Suprapubic skin (tissue), 4 donors: ENCODE measurements around the gene GRWD1. TPM values are rescaled to one million over a fixed set of nuclear protein-coding genes. Genes with fewer than 3 reads are reported as not detected.
"Not testable (repeated sequence)": the region's sequence is repeated elsewhere in the genome, so short reads cannot be mapped to it uniquely, and the experiment has no call there.

ENCODE experiments used
- DNase-seq, 2 donors: peaks; one replicate each; pipeline ENCODE4 v3.0.0-alpha.2; 2019; ENCODE audit warnings: low spot score in 2 of 2
- H3K27ac ChIP-seq: fragments of 200-600 bp; sonication (generic); one replicate; pipeline ENCODE4 v1.5.1; 2019
- H3K27me3 ChIP-seq: fragments of 200-600 bp; sonication (generic); one replicate; pipeline ENCODE4 v1.5.1; 2019
- H3K36me3 ChIP-seq: fragments of 200-600 bp; sonication (generic); one replicate; pipeline ENCODE4 v1.5.1; 2019
- H3K4me1 ChIP-seq: fragments of 200-600 bp; sonication (generic); one replicate; pipeline ENCODE4 v1.5.1; 2019
- H3K4me3 ChIP-seq: fragments of 200-600 bp; sonication (generic); one replicate; pipeline ENCODE4 v1.5.1; 2019; ENCODE audit warnings: mild to moderate bottlenecking
- H3K9me3 ChIP-seq: fragments of 200-600 bp; sonication (generic); one replicate; pipeline ENCODE4 v1.5.1; 2019
- EP300 ChIP-seq: sonication (generic); formaldehyde crosslinking; IDR thresholded peaks from one replicate; pipeline ENCODE4 v1.6.1; 2017; ENCODE audit warnings: antibody characterized with exemption
- POLR2A ChIP-seq, 2 donors: fragments of 450-650 bp; IDR thresholded peaks; one replicate each; pipeline ENCODE4 v1.6.1; 2017; ENCODE audit warnings: antibody characterized with exemption in 2 of 2, mild to moderate bottlenecking in 2 of 2, moderate library complexity in 2 of 2
- POLR2AphosphoS5 ChIP-seq, 3 donors: sonication (generic); formaldehyde crosslinking; IDR thresholded peaks; one replicate each; pipeline ENCODE4 v1.6.1; 2017; ENCODE audit warnings: antibody characterized with exemption in 3 of 3
- WGBS: methylation state at CpG from one replicate; pipeline ENCODE4 v1.1.5; 2018; 5-methylcytosine and 5-hydroxymethylcytosine counted together
- total RNA-seq, 4 donors: library from RNA; depleted of rRNA; stranded (reverse); fragments of >200 nt; gene quantifications; one replicate each; pipeline ENCODE4 v1.1.0, GENCODE V29; 2016
- TF ChIP-seq, protein P1 (sequence below), 2 donors: fragments of 200-600 bp in 1 of 2; fragments of 450-650 bp in 1 of 2; sonication (generic) in 1 of 2; IDR thresholded peaks; one replicate each; pipeline ENCODE4 v1.5.1; 2016 to 2019; ENCODE audit warnings: antibody characterized with exemption in 2 of 2, mild to moderate bottlenecking in 1 of 2, moderate library complexity in 1 of 2

GRWD1 gene
- total RNA-seq, 4 donors from 2014 or later, result 24.5 to 53.4 (median 40.1) TPM

DNA sequence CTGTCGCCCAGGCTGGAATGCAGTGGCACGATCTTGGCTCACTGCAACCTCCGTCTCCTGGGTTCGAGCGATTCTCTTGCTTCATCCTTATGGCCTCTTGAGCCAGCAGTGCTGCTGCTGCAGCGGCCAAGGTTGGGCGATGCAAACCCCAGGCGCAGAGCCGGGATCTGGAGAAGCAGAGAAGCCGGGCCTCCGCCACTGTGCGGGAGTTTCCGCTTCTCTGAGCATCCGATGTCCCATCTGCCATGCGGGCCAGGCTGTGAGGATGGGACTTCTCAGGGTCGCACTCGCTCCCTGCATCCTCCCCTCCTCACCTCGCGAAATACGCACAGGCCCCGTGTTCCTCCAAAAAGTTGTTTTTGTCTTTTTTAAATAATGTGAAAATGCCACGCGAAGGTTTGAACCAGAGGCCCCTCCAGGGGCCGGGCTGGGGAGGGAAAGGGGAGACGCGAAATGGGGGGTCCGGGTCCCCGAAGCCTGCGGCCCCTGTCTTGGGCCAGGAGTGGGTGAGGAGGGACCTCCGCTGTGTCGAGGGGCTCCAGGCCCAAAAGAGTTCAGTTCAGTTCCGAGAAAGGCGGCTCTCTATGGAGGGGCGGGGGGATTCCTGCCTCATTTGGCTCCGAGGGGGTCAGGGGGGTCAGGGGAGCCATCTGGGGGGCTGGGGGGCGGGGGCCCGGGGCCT lies 39.3 kb downstream of the GRWD1 start:
- Histone ChIP-seq H3K4me1 (peaks cover 50% of the 10 kb centered on the region), H3K27ac (no peak overlapping the region), H3K9me3 (no peaks in the 10 kb centered on the region), H3K27me3 (no peaks in the 10 kb centered on the region), H3K4me3 (no peak overlapping the region), H3K36me3 (no peaks in the 10 kb centered on the region)
- DNase-seq, result no peak
- TF ChIP-seq, protein P1, sequence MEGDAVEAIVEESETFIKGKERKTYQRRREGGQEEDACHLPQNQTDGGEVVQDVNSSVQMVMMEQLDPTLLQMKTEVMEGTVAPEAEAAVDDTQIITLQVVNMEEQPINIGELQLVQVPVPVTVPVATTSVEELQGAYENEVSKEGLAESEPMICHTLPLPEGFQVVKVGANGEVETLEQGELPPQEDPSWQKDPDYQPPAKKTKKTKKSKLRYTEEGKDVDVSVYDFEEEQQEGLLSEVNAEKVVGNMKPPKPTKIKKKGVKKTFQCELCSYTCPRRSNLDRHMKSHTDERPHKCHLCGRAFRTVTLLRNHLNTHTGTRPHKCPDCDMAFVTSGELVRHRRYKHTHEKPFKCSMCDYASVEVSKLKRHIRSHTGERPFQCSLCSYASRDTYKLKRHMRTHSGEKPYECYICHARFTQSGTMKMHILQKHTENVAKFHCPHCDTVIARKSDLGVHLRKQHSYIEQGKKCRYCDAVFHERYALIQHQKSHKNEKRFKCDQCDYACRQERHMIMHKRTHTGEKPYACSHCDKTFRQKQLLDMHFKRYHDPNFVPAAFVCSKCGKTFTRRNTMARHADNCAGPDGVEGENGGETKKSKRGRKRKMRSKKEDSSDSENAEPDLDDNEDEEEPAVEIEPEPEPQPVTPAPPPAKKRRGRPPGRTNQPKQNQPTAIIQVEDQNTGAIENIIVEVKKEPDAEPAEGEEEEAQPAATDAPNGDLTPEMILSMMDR (IDR thresholded peaks at IDR 0.05), result no peak
- TF ChIP-seq EP300 (no peak), POLR2A (IDR thresholded peaks at IDR 0.05) (no peak), POLR2AphosphoS5 (IDR thresholded peaks at IDR 0.05) (no peak)
- WGBS, result 87% methylated on average over 35 of the region's 37 CpGs

DNA sequence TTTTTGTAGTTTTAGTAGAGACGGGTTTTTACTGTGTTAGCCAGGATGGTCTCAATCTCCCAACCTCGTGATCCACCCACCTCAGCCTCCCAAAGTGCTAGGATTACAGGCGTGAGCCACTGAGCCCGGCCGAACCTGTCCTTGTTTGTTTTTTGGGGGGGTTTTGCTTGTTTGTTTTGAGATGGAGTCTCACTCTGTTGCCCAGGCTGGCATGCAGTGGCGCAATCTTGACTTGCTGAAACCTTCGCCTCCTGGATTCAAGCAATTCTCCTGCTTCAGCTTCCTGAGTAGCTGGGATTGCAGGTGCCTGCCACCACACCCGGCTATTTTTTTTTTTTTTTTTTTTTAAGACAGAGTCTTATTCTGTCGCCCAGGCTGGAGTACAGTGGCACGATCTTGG lies 40.9 kb downstream of the GRWD1 start:
- H3K4me1 ChIP-seq, result peaks cover 55% of the 10 kb centered on the region
- not testable (repeated sequence) for H3K4me3 ChIP-seq, H3K9me3 ChIP-seq, DNase-seq, H3K36me3 ChIP-seq, H3K27ac ChIP-seq, H3K27me3 ChIP-seq
- 86% methylated on average over 10 of the region's 10 CpGs for WGBS

DNA sequence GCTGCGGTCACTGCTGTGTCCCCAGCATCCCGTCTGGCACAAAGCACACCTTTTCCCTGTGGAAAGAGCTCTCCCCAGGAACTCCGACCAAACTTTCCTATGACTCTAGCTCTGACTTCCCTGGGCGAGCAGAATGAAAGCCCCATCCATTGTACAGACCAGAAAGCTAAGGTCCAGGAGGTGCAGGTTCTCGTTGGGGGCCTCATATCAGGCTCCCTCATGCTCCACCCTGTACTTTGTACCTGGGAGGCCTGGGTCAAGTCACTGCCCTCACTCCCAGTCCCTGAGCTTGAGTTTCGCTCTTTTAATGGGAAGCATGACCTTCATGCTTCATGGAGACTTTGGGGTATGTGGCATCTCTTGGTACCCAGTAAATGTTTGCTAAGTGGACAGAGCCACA lies 41.8 kb downstream of the GRWD1 start:
- no peak for TF ChIP-seq EP300
- TF ChIP-seq POLR2AphosphoS5 (IDR thresholded peaks at IDR 0.05), result no peak
- Histone ChIP-seq H3K27ac (peak overlapping the region; percentile 69), H3K27me3 (no peaks in the 10 kb centered on the region), H3K36me3 (no peaks in the 10 kb centered on the region), H3K4me3 (no peak overlapping the region), H3K9me3 (no peaks in the 10 kb centered on the region), H3K4me1 (peaks cover 53% of the 10 kb centered on the region)
- 84% methylated on average over 3 of the region's 6 CpGs for WGBS
- no peak for DNase-seq

DNA sequence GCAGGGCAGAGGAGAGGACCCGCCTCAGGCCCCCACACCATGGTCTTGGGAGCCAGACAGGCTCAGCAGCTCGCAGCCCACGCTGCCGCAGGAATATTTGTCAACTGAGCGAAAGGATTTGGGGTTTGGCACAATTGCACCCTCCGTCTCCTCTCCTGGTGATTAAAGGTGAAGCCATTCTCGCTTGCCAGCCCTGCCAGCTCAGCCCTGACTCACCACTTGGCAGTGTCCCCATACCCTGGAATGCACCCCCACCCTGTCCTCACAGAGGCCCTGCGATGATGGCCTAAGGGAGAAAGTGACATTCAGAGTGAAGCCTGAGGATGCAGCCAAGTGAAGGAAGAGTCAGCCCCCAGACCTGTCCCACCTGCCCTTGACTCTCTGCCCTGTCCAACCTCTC lies 42.2 kb downstream of the GRWD1 start:
- Histone ChIP-seq H3K4me3 (no peak overlapping the region), H3K4me1 (peaks cover 54% of the 10 kb centered on the region), H3K36me3 (no peaks in the 10 kb centered on the region), H3K27me3 (no peaks in the 10 kb centered on the region), H3K9me3 (no peaks in the 10 kb centered on the region), H3K27ac (peak overlapping the region; percentile 69)
- 59% methylated on average over 5 of the region's 8 CpGs for WGBS
- no peak for DNase-seq
- TF ChIP-seq POLR2AphosphoS5 (IDR thresholded peaks at IDR 0.05), result peak in 1 of 3 donors; percentile 50
- TF ChIP-seq EP300, result no peak
- TF ChIP-seq POLR2A (IDR thresholded peaks at IDR 0.05), result no peak

DNA sequence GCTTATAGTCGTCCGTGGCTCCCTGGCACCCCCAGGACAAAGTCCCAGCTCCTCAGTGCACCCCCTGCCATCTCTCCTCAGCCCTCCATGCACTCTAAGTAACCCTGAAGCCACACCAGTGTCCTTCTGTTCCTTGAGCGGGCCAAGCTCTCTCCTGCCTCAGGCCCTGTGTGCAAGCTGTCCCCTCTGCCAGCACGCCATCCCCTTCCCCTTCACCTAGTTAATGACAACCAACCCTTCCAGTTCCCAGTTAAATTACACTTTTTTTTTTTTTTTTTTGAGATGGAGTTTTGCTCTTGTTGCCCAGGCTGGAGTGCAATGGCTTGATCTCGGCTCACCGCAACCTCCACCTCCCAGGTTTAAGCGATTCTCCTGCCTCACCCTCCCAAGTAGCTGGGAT lies 42.7 kb downstream of the GRWD1 start:
- WGBS, result 53% methylated on average over 7 of the region's 7 CpGs
- peak overlapping the region; percentile 69 for H3K27ac ChIP-seq
- DNase-seq, H3K36me3 ChIP-seq, H3K4me3 ChIP-seq, H3K9me3 ChIP-seq, H3K27me3 ChIP-seq: not testable (repeated sequence)
- H3K4me1 ChIP-seq, result peaks cover 54% of the 10 kb centered on the region

DNA sequence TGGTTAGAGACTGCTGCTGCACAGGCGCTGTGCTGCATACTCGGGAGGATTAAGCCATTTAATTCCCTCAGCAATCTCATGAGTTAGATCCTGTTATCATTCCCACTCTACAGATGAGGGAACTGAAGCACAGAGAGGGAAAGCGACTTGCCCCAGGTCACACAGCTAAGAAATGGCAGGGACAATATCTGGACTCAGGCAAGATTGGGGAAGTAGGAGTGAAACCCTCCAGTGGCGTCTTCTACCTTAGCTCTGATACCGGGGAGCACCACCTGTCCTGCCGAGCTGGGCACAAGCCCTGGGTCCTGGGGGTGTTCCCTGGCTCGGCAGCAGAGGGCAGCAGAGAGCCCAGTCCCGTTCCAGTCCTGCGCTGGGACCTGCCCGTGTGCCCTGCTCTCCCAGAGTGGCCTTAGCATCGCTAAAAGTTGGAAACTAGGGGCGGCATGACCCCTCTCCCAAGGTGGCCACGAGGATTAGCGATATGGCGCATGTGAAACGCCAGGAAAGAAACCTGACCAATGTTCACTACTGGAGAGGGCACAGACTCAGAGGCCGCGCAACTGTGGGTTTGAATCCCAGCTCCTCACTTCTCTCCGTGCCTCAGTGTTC lies 43.9 kb downstream of the GRWD1 start:
- WGBS, result 69% methylated on average over 6 of the region's 19 CpGs
- no peaks in the 10 kb centered on the region for H3K36me3 ChIP-seq
- no peaks in the 10 kb centered on the region for H3K27me3 ChIP-seq
- no peaks in the 10 kb centered on the region for H3K9me3 ChIP-seq
- no peak for DNase-seq
- TF ChIP-seq POLR2A (IDR thresholded peaks at IDR 0.05), result no peak
- TF ChIP-seq, protein P1 (IDR thresholded peaks at IDR 0.05), result peak; percentile 80 to 97
- no peak for TF ChIP-seq EP300
- no peak for TF ChIP-seq POLR2AphosphoS5 (IDR thresholded peaks at IDR 0.05)
- peaks cover 62% of the 10 kb centered on the region for H3K4me1 ChIP-seq
- H3K4me3 ChIP-seq, result no peak overlapping the region
- H3K27ac ChIP-seq, result no peak overlapping the region

DNA sequence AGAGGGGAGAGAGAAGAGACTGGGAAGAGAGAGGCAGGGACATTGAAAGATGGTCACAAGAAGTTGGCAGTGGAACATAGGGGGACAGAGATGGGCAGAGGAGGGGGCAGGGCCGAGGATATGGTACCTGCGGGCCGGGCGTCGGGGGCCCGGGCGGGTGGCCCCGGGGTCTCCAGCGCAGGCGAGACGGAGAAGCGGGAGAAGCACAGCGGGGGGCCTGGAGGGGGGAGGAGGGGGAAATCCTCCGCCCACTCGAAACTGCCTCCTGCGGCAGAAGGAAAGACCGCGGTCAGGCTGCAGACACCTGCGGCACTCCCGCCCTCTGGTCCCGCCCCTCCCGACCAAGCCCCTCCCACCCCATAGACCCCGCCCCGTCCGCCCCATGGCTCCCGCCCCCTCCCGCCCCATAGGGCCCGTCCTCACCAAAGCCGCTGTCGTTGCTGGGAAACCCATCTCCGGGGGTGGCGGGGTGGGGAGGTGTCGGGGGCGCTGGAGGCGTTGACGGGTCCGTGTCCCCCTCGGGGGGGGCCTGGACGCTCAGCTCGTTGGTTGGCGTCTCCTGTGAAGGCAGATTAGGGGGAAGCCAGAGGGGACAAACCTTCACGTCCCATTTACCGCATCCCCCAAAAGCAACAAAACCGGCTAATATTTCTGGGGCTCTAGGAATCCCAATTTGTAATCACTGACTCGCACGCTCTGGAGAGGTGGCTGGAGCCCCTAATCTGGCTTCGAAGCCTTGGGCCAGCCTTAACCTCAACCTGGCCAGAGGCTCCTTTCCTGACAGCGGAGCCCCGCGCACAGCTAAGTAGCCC lies 45.4 kb downstream of the GRWD1 start:
- Histone ChIP-seq H3K36me3 (no peaks in the 10 kb centered on the region), H3K27ac (no peak overlapping the region), H3K4me1 (peaks cover 70% of the 10 kb centered on the region), H3K9me3 (no peaks in the 10 kb centered on the region), H3K27me3 (no peaks in the 10 kb centered on the region), H3K4me3 (peak overlapping the region; percentile 8)
- DNase-seq, result no peak
- 11% methylated on average over 42 of the region's 50 CpGs for WGBS
- TF ChIP-seq, protein P1 (IDR thresholded peaks at IDR 0.05), result no peak
- TF ChIP-seq EP300, result no peak
- no peak for TF ChIP-seq POLR2AphosphoS5 (IDR thresholded peaks at IDR 0.05)
- TF ChIP-seq POLR2A (IDR thresholded peaks at IDR 0.05), result no peak
